Measurements from ENCODE around the gene VMP1.
"Not testable (repeated sequence)": the region's sequence is repeated elsewhere in the genome, so short reads cannot be mapped to it uniquely, and the experiment has no call there.

Gene VMP1

DNA sequence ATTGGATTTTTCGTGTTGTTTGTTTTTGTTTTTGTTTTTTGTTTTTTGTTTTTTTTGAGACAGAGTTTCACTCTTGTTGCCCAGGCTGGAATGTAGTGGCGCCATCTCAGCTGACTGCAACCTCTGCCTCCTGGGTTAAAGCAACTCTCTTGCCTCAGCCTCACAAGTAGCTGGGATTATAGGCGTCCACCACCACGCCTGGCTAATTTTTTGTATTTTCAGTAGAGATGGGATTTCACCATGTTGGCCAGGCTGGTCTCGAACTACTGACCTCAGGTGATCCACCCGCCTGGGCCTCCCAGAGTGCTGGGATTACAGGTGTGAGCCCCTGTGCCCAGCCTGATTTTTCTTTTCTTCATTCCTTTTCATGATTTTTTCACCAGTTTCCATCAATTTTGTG lies 73.1 kb downstream of the VMP1 start:
- DNase-seq (ENCODE audit: low read depth), result not testable (repeated sequence)

DNA sequence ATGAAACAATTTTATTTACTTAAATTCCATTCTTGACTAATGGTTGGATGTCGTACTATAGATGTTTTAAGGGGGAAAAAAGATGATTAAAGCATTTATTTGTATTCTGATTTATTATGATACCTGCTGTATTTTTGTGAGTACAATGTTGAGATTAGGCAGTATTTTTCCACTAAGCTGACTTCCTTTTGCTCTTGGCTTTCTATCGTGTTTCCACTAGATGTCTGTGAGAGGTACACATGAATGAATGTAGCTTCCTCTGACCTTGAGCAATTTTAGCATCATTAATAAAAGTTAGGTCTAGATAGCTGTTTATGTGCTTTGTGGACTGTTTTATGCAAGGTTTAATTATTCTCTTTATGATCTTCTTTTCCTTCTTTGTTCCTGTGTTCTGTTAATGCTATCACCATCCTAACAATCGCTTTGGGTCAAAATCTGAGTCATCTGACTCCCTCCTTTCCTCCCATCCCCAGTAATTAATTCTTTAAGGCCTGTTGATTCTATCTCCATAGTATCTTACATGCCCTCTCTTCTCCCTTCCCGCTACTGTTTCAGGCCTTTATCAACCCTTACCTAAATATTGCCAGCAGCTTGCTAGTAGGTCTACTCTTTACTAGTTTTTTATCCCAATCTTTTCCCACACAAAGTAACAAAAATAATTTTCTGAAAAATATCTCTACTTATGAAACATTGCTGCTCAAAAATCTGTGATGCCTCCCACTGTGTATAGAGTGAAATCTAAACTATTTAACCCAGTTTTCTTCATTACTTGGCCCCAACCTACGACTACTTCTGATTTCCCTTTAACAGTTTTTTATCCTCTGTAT lies 76.0 kb downstream of the VMP1 start:
- no peak for DNase-seq (ENCODE audit: low read depth)

DNA sequence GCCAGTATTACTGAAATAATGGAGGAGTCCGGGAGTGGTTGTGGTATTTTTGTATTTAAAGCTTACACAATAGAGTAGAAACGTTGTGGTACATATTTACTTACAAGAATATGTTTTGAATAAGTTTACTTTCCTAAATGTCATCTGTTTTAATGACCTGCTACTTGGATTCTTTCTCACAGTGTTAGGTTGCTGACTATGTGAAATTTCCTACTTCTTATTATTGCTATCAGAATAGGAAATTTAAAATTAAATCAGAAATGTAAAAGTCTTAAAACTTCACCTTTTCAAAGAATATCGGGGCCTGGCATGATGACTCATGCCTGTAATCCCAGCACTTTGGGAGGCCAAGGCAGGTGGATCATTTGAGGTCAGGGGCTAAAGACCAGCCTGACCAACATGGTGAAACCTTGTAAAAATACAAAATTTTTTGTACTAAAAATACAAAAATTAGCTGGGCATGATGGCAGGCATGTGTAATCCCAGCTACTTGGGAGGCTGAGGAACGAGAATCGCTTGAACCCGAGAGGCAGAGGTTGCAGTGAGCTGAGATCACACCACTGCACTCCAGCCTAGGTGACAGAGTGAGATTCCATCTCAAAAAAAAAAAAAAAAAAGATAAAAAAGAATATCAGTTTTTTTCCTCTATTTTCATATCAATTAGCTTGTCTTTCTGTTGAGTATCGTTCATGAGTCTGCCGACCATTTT lies 77.8 kb downstream of the VMP1 start:
- DNase-seq (ENCODE audit: low read depth), result no peak

DNA sequence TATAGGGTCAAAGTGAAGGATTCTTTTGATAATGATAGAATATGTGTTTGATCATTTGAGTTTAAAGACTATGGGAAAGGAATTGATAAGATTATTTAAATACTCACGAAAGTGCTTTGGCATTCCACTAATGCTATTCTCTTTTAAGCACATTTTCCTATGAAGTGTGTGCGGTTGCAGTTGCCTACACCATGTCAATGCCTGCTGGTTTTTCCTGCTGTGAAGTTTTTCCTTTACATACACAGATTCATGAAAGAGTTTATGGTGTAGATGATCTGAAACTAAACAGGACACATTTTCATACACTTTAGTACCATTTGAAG lies 78.7 kb downstream of the VMP1 start:
- DNase-seq (ENCODE audit: low read depth), result no peak

DNA sequence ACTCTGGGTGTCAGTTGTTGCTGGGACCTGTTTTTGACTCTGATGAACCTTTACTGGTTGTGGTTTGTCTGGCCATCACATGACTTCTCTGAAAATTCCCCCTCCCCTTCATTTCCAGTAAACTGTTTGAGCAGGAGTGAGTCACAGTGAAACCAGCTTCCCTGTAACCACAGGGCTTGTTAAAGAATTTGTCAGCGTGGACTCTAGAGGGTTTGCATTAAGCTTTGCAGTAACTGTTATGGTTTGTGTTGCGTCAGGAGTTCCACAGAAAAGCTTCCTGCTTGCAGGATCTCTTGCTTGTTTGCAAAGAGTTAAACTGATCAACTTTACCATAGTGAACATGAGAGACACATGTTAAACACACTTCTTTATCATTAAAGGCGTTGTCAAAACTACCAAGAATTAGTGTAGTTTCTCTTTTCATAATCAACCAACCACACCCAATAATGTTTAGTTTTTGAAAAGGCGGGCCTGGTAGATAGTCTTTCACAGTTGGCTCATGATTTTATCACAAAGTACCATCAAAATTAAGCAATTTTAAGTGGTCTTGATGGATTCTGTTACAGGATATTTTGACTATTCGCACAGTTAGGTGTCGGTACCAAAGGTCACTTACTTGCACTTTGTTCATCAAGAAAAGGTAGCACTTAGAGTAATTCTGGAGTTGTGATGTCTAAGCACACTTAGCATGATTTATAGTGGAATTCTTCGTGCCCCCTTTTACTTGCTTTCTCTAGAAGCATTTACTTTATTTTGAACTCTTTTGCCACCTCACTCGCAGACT lies 79.3 kb downstream of the VMP1 start:
- DNase-seq (ENCODE audit: low read depth), result peak; percentile 38

DNA sequence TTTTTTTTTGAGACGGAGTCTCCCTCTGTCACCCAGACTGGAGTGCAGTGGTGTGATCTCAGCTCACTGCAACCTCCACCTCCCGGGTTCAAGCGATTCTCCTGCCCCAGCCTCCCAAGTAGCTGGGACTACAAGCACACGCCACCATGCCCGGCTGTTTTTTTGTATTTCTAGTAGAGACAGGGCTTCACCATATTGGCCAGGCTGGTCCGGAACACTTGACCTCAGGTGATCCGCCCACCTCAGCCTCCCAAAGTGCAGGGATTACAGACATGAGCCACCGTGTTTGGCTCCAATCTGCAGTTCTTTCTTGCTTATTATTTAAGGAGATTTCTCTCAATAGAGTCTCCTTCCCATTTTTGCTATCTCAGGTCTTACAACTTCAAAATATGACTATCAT lies 82.4 kb downstream of the VMP1 start:
- not testable (repeated sequence) for DNase-seq (ENCODE audit: low read depth)

DNA sequence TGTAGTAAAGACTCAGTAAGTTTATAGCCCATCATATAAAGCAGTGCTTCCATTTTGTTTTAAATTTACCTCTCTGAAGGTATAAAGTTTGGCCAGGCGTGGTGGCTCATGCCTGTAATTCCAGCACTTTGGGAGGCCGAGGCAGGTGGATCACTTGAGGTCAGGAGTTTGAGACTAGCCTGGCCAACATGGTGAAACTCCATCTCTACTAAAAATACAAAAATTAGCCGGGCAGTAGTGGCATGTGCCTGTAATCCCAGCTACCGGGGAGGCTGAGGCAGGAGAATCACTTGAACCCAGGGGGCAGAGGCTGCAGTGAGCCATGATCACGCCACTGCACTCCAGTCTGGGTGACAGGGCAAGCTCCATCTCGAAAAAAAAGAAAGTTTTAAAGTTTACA lies 83.0 kb downstream of the VMP1 start:
- not testable (repeated sequence) for DNase-seq (ENCODE audit: low read depth)

DNA sequence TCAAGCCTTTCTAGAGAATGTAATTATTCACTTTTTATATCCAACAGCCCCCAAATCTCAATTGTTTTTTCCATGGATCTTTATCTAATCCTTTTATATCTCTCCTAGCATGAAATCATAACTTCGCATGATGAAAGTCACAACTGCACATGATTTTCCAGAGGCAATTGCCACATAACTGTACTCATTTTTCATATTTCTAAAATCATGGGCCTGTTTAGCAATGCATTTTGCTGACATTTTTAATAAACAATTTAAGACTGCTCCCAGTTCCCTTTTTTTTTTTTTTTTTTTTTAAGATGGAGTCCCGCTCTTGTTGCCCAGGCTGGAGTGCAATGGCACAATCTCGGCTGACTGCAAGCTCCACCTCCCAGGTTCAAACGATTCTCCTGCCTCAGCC lies 83.5 kb downstream of the VMP1 start:
- no peak for DNase-seq (ENCODE audit: low read depth)

DNA sequence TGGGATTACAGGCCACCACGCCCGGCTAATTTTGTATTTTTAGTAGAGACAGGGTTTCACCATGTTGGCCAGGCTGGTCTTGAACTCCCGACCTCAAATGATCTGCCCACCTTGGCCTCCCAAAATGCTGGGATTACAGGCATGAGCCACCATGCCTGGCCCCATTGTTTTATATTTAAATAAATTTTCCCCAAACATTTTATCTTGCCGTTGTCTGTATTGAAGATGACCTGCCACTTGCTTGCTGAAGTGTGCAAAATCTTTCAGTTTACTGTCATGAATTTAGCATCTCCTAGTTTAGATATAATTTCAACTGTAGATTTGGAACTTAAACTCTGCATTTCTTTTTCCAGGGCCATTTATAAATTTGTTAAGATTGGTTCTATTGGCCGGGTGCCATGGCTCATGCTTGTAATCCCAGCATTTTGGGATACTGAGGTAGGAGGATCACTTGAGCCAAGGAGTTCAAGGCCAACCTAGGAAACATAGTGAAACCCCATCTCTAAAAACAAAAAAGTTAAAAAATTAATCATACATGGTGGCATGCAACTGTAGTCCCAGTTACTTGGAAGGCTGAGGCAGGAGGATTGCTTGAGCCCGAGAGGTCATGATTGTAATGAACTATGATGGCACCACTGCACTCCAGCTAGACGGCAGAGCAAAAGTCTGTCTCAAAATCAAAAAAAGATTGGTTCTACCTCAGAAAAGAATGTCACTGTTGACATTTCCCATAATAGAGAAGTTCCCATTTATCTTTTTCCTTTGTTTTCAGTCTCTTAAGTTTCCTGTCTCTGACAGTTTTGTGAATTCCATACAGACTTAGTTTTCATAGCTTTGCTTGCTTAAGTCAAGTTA lies 84.4 kb downstream of the VMP1 start:
- no peak for DNase-seq (ENCODE audit: low read depth)

DNA sequence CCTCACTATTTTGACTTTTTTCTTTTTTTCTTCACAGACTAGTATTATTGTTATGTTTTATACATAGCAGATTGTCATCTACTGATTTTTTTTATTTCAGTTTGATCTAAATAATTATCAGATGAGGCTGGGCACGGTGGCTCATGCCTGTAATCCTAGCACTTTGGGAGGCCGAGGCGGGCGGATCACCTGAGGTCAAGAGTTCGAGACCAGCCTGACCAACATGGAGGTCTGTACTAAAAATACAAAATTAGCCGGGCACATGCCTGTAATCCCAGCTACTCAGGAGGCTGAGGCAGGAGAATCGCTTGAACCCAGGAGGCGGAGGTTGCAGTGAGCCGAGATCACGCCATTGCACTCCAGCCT lies 85.0 kb downstream of the VMP1 start:
- not testable (repeated sequence) for DNase-seq (ENCODE audit: low read depth)

DNA sequence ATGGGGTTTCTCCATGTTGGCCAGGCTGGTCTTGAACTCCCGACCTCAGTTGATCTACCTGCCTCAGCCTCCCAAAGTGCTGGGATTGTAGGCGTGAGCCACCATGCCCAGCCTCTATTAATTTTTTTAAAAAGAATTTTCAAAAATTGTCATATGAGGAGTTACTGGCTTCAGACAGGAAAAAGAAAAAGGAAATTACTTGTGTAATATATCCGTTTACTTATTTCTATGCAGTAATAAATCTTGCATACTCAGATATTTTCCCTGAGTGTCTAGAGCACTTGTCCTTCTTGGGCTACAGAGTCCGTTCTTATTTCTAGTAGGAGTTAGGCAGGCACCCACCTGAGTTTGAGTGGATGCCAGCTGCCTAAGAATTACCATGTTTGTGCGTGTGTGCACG lies 85.8 kb downstream of the VMP1 start:
- DNase-seq (ENCODE audit: low read depth), result no peak

DNA sequence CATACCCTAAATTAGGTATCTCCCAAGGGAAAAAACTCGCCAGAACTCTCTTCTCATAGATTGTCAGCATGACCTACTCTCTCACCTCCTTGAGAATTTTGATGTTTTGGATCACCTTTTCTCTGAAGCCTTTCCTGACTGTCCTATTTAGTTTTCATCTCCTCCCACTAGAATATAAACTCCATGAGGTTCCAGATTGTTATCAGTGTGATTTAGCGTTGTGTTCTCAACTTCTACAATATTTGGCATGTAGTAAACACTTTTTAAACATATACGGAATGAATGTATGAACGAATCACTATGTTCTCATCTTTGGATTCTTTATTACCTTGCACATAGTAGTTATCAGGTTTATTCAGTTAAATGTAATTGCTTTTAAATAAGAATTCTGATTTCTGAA lies 88.7 kb downstream of the VMP1 start:
- DNase-seq (ENCODE audit: low read depth), result no peak

DNA sequence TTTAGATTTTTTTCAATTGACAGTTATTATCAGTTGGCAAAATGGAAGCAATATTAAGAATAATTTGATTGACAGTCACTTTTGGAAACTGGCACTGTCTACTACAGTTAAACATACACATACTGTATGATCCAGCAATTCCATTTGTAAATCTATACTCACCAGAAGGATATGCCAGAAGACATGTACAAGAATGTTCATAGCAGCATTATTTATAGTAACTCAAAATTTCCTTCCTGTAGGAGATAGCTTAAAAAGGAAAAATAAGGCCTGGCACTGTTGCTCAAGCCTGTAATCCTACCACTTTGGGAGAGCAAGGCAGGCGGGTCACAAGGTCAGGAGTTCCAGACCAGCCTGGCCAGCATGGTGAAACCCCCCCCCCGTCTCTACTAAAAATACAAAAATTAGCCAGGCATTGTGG lies 89.3 kb downstream of the VMP1 start:
- DNase-seq (ENCODE audit: low read depth), result no peak

DNA sequence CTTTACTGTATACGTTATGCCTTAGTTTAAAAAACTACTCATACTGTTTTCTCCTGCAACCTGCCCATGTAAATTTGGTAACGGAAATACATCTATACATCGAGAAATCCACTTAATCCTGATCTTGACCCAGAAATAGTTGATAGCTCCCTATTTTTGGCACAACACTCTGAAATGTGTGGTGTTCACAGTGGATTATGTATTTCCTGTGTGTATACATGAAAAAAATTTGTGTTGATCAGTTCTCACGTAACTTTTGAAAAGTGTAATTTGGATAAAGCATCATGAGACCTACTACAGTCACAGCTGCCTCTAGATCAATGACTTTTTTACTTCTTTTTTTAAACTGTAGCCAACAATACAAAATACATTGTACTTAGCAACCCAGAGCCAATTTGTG lies 90.7 kb downstream of the VMP1 start:
- DNase-seq (ENCODE audit: low read depth), result no peak

DNA sequence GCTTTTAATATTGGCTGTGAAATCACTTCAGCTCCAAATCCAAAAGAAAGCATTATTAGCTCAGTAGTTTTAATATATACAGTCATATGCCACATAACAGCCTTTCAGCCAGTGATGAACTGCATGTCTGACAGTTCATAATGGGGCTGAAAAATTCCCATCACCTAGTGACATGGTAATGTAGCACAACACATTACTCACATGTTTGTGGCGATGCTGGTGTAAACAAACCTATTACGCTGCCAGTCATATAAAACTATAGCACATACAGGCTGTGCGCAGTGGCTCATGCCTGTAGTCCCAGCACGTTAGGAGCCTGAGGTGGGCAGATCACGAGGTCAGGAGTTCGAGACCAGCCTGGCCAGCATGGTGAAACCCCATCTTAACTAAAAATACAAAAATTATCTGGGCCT lies 93.1 kb downstream of the VMP1 start:
- DNase-seq (ENCODE audit: low read depth), result no peak

DNA sequence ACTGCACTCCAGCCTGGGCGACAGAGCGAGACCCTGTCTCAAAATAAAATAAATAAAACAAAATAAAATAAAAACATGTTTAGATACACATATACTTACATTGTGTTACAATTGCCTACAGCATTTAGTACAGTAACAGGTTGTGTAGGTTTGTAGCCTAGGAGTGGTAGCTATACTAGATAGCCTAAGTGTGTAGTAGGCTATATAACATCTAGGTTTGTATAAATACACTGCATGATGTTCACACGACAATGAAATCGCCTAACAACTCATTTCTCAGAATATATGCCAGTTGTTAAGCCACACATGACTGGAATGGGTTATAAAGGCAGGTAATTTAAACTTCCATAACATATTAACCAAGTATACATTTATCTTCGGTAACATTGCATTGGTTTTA lies 94.7 kb downstream of the VMP1 start:
- no peak for DNase-seq (ENCODE audit: low read depth)

DNA sequence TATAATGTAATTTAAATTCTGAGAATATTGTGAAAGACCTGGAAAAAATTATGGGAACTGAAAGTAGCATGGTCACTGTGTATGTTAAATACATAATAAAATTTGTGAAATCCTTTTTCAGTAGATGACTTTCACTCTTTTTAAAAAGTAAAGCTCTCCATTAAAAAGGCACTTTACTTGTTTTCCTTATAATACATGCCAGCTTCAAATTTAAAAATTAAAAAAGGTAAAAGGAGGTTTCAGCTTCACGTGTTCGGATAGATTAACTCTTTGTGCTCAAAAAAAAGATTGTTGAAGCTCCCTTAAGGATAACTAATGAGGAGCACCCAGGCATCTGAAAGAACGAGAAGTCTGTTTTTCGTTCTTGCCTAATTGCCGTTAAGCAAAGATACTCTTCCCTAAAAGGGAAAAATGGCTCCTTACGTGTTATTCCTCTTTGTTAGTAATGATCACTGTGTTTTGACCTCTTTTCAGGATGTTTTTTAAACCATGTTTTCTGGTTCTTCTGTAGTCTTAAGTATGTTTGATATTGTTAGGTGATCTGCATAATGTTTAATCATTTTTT lies 97.5 kb downstream of the VMP1 start:
- DNase-seq (ENCODE audit: low read depth), result no peak

DNA sequence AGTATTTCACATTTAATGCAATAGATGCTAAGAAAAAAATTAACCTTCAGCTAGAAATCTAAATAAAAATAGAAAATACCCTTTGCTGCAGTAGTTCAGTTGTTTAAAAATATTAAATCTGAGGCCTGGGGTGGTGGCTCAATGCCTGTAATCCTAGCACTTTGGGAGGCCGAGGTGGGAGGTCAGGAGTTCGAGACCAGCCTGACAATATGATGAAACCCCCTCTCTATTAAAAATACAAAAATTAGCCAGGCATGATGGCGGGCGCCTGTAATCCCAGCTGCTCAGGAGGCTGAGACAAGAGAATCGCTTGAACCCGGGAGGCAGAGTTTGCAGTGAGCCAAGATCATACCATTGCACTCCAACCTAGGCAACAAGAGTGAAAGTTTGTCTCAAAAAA lies 98.9 kb downstream of the VMP1 start:
- not testable (repeated sequence) for DNase-seq (ENCODE audit: low read depth)

DNA sequence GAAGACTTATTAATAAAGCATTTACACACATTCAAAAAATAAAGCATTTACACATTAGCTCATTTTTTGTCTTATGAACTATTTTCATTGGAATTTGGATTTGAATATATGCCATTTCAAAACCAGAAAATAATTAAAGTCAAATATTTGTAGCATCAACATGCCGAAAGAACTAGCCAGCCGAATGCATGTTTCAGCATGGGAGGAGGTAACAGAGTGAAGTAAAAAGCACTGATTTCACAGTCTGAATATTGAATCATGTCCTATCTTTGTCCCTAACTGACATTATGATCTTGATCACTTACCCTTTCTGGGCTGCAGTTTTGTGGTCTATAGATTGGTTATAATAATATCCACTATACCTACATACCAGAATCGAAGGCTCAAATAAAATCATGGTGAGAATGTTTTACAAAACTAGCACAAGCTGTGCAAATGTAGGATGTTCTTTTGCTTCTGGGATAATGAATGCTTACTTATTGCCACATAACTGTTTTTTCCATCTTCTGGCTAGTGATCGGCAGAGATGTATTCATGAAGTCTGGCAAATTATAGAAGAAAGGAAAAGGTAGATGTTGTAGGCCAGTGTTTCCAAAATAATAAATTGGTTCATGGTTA lies 100.5 kb downstream of the VMP1 start:
- no peak for DNase-seq (ENCODE audit: low read depth)

DNA sequence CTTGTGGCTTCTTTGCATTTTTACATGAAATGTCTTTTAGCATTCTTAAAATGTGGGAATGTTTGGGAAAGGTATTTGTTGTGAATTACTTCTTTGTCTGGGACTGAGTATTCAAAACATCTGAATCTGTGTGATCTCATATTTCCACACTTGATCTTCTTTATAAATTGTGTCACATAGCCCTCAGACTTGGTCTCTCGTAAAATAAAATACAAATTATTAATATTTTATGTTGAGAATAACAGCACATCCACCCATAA lies 103.4 kb downstream of the VMP1 start:
- DNase-seq (ENCODE audit: low read depth), result no peak

DNA sequence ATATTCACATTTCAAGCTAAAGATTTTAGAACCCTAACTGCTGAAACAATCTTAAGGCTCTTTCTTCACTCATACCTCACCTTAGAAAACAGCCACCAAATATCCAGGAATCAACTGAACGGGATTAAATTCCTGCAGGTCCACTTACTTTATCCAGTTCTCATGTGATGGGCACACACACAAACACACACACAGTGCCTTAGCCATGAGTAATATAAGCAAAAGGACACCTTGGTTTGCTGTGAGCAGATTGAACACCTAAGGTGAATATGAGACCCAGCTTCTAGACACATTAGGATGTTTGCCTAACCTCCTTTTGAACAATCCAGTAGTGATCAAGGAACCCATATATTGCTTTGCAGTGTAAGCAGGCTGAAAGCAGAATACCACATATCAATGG lies 103.8 kb downstream of the VMP1 start:
- DNase-seq (ENCODE audit: low read depth), result no peak

DNA sequence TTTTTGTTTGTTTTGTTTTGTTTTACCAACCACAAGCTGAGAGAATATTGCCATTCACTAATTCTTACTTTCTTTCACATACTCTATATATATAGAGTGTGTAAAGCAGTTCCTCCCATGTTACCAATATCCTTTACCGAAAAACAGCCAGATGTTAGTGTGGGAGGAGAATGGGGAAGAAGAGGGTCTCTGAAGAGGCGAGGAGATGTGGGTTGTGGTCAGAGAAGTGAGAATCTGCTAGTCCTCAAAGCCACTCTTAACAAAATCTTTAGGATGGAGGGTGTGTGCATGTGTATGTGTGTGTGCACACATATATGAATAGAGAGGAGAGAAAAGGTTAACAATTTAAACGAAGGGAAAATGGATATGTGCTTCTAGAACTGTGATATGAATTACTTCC lies 104.7 kb downstream of the VMP1 start:
- DNase-seq (ENCODE audit: low read depth), result no peak
